H7 (cell line): Measurements from ENCODE around the gene ITM2B. TPM values are rescaled to one million over a fixed set of nuclear protein-coding genes. Genes with fewer than 3 reads are reported as not detected.

Experiments
- total RNA-seq: library from RNA; depleted of rRNA; stranded (reverse); fragments of >200 nt; shearing (Covaris generic); gene quantifications from 2 replicates; pipeline ENCODE4 v1.2.3, GENCODE V29; 2014; rRNA removed

Gene ITM2B
- total RNA-seq, 1 experiment from 2014 or later, result 197 TPM

Other genes with a start within 250 kb of the ITM2B start
- gene SUCLA2, start 231.9 kb upstream of the ITM2B start, total RNA-seq, result 92.0 and 137 TPM in 2 replicates
- gene NUDT15, start 195.5 kb upstream of the ITM2B start, total RNA-seq, result 120 and 122 TPM in 2 replicates
- 33.5 and 44.0 TPM in 2 replicates for gene MED4, start 138.1 kb upstream of the ITM2B start, total RNA-seq
- gene RB1, start 70.5 kb downstream of the ITM2B start, total RNA-seq, result 14.7 and 17.0 TPM in 2 replicates
- 5.5 and 8.8 TPM in 2 replicates for gene LPAR6, start 179.9 kb downstream of the ITM2B start, total RNA-seq